GM12878 (cell line): ENCODE data around the gene KRTAP5-10. TPM values are rescaled to one million over a fixed set of nuclear protein-coding genes. Genes with fewer than 3 reads are reported as not detected.

Experiments
- ATAC-seq: fragments of 200-7000 bp; cut with Tn5 transposase; 3 replicates; pipeline ENCODE4 v1.9.1; 2020; ENCODE audit warnings: mild to moderate bottlenecking, moderate library complexity
- BruUV-seq: library from RNA; stranded (reverse); fragments of 400-500 nt; replicated peaks from 2 replicates; lab custom pipeline; 2021; lab: Mats Ljungman, UMichigan
- CTCF ChIA-PET: fragments of 300-600 bp; sonication (Branson Sonifier 250); formaldehyde crosslinking; extraction: SDS; loops from one replicate; lab custom pipeline; 2021; ENCODE audit warnings: inconsistent platforms; lab: Yijun Ruan, JAX
- POLR2A ChIA-PET: fragments of 350-600 bp; formaldehyde crosslinking; extraction: SDS; loops from one replicate; lab custom pipeline; 2021; ENCODE audit warnings: inconsistent platforms; lab: Charles Lee
- RAD21 ChIA-PET: fragments of 300-600 bp; sonication (Branson Sonifier 250); formaldehyde crosslinking; loops from one replicate; lab custom pipeline; 2023; ENCODE audit warnings: antibody characterized with exemption; ENCODE audit not compliant: unreplicated experiment; lab: Charles Lee
- SMC1A ChIA-PET: fragments of 300-600 bp; sonication (Branson Sonifier 250); formaldehyde crosslinking; loops from one replicate; lab custom pipeline; 2023; ENCODE audit not compliant: unreplicated experiment, uncharacterized antibody; lab: Charles Lee
- DNase-seq: peaks from one replicate; pipeline ENCODE4 v3.0.0-alpha.2; 2011; ENCODE audit warnings: low read depth, low spot score
- FAIRE-seq: peaks from 3 replicates; lab custom pipeline; 2011; peaks lifted over from hg19 to GRCh38; lab: Jason Lieb, UNC
- H2AFZ ChIP-seq: 2 replicates; pipeline ENCODE4 v1.6.0; 2011; ENCODE audit warnings: low read depth, low read length, control low read depth; ENCODE audit not compliant: control insufficient read depth
- H3K27ac ChIP-seq: 2 replicates; pipeline ENCODE4 v1.5.1; 2011; ENCODE audit warnings: control low read depth; ENCODE audit not compliant: control insufficient read depth, insufficient read depth
- H3K27me3 ChIP-seq, 2 experiments: replicated peaks in 1 of 2; 2 replicates each; pipeline versions ENCODE4 v1.6.0 to v1.6.1; 2011; ENCODE audit warnings: low read length in 1 of 2; ENCODE audit not compliant: control insufficient read depth in 2 of 2, insufficient read depth in 2 of 2
- H3K36me3 ChIP-seq, 2 experiments: 2 replicates each; pipeline ENCODE4 v1.5.1; 2011; ENCODE audit warnings: low read length in 1 of 2; ENCODE audit not compliant: control insufficient read depth in 2 of 2, insufficient read depth in 2 of 2
- H3K4me1 ChIP-seq: 2 replicates; pipeline ENCODE4 v1.6.1; 2011; ENCODE audit warnings: mild to moderate bottlenecking, low read length, moderate library complexity, mixed read lengths; ENCODE audit not compliant: control insufficient read depth, insufficient read depth
- H3K4me2 ChIP-seq: 2 replicates; pipeline ENCODE4 v1.6.0; 2011; ENCODE audit warnings: control low read depth; ENCODE audit not compliant: control insufficient read depth, insufficient read depth
- H3K4me3 ChIP-seq: fragments of 200-600 bp; sonication (generic); 2 replicates; pipeline ENCODE4 v1.5.1; 2016
- H3K79me2 ChIP-seq: 2 replicates; pipeline ENCODE4 v1.6.0; 2011; ENCODE audit warnings: low read length; ENCODE audit not compliant: control insufficient read depth, insufficient read depth
- H3K9ac ChIP-seq: 2 replicates; pipeline ENCODE4 v1.8.0; 2011; ENCODE audit warnings: low read length, control low read depth, mixed read lengths; ENCODE audit not compliant: control insufficient read depth, insufficient read depth
- H3K9me3 ChIP-seq: replicated peaks from 3 replicates; pipeline ENCODE4 v1.5.1; 2011; ENCODE audit warnings: mild to moderate bottlenecking, low read length; ENCODE audit not compliant: control insufficient read depth, insufficient read depth
- H4K20me1 ChIP-seq: 2 replicates; pipeline ENCODE4 v1.6.0; 2011; ENCODE audit not compliant: control insufficient read depth, insufficient read depth
- ATF2 ChIP-seq: IDR thresholded peaks from 2 replicates; pipeline ENCODE4 v1.6.1; 2012; ENCODE audit warnings: low read length, inconsistent platforms
- BCL11A ChIP-seq: IDR thresholded peaks from 2 replicates; pipeline ENCODE4 v1.6.1; 2011; ENCODE audit warnings: low read depth, low read length
- CBFB ChIP-seq: IDR thresholded peaks from 2 replicates; pipeline ENCODE4 v1.6.1; 2016; ENCODE audit warnings: antibody characterized with exemption, low read depth
- MXI1 ChIP-seq: fragments of 150-350 bp; IDR thresholded peaks from 2 replicates; pipeline ENCODE4 v1.6.1; 2011; ENCODE audit warnings: low read depth, mild to moderate bottlenecking, inconsistent platforms, low read length, improper control_type of control experiment
- MYC ChIP-seq: IDR thresholded peaks from 2 replicates; pipeline ENCODE4 v1.6.1; 2011; ENCODE audit warnings: mild to moderate bottlenecking, low read length, moderate library complexity, inconsistent platforms; ENCODE audit not compliant: insufficient read depth, insufficient replicate concordance, insufficient read length, severe bottlenecking
- SMARCA5 ChIP-seq: fragments of 450-650 bp; IDR thresholded peaks from 2 replicates; pipeline ENCODE4 v1.6.1; 2017; ENCODE audit warnings: mild to moderate bottlenecking
- SUPT20H ChIP-seq: IDR thresholded peaks from 2 replicates; pipeline ENCODE4 v1.6.1; 2011; ENCODE audit warnings: low read depth, mild to moderate bottlenecking, low read length, moderate library complexity, borderline replicate concordance; ENCODE audit not compliant: control insufficient read depth
- WGBS: methylation state at CpG from one replicate; pipeline ENCODE4 v1.1.6; 2016; ENCODE audit warnings: low lambda C conversion rate; ENCODE audit not compliant: insufficient replicate concordance, insufficient coverage; ENCODE audit errors: missing lambda C conversion rate; 5-methylcytosine and 5-hydroxymethylcytosine counted together
- in situ Hi-C: fragments of 300-500 bp; cut with MboI; formaldehyde crosslinking; loops from 9 replicates; pipeline ENCODE4 v1.14.3; 2018; ENCODE audit warnings: mixed read lengths
- intact Hi-C: fragments of 100-400 bp; cut with micrococcal nuclease; formaldehyde crosslinking; loops from one replicate; pipeline ENCODE4 v1.14.2; 2022; ENCODE audit not compliant: unreplicated experiment
- polyA plus RNA-seq, 11 experiments: library from polyadenylated mRNA; depleted of rRNA in 4 of 11; unstranded in 6 of 11; stranded (reverse) in 5 of 11; fragments of >200 nt; fragmentation: Nextera tagmentation in 4 of 11; fragmentation: Illumina TruSeq in 1 of 11; extraction: Ambion mirVana in 4 of 11; extraction: Trizol in 1 of 11; gene quantifications; 1 replicate in 1 of 11; 2 replicates in 10 of 11; pipeline versions ENCODE4 v1.2.1 to v1.2.3, GENCODE V29; 2011 to 2016; ENCODE audit warnings: inconsistent platforms in 2 of 11, missing spikeins in 2 of 11, low read depth in 1 of 11
- total RNA-seq, 4 experiments: library from RNA; depleted of rRNA in 3 of 4; stranded (reverse); fragments of >200 nt in 3 of 4; fragmentation: Illumina TruSeq in 1 of 4; extraction: Trizol in 1 of 4; gene quantifications; 2 replicates each; pipeline versions ENCODE4 v1.2.1 to v1.2.3, GENCODE V29; 2013 to 2021
- TF ChIP-seq, protein P1 (sequence below): IDR thresholded peaks from 2 replicates; pipeline ENCODE4 v1.6.1; 2011; ENCODE audit warnings: borderline replicate concordance, low read depth, mild to moderate bottlenecking, moderate library complexity, low read length; ENCODE audit not compliant: insufficient read depth, poor library complexity, severe bottlenecking

Gene KRTAP5-10
- total and polyA plus RNA-seq, 10 of the 15 experiments (the other 5 are each of a cell fraction or from before 2014, with no cell fraction given): 0.06 to 0.10 (median 0.06) TPM; not detected in 7

DNA sequence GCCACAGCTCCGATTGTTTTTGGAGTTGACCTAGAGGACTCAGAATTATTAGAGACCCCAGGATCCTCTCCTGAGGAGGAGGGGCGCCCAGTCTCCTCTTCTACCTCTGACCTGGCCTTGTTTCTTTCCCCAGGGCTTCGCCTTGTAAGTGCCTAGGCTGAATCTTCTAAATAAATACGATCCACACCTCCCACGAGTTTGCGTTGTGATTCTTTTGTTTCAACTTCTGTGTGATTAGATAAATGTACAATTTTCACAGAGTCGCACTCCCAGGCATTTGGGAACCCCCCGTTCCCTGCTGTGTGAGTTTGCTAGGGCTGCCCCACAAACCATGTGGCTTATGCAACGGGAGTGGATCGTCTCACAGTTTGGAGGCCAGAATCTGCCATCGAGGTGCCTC lies 26.3 kb upstream of the KRTAP5-10 start:
- in situ Hi-C loops: no loop called here
- FAIRE-seq: no peak
- Histone ChIP-seq H3K4me2 (no peak overlapping the region), H3K4me1 (peaks cover 47% of the 10 kb centered on the region), H2AFZ (no peak overlapping the region), H3K36me3 (no peaks in the 10 kb centered on the region), H4K20me1 (no peaks in the 10 kb centered on the region), H3K9ac (no peak overlapping the region), H3K79me2 (no peaks in the 10 kb centered on the region), H3K27ac (no peak overlapping the region), H3K9me3 (peaks cover 33% of the 10 kb centered on the region), H3K4me3 (no peak overlapping the region), H3K27me3 (no peaks in the 10 kb centered on the region)
- no peak for ATAC-seq
- no peak for TF ChIP-seq BCL11A
- no peak for TF ChIP-seq ATF2
- TF ChIP-seq CBFB: no peak
- TF ChIP-seq, protein P1, sequence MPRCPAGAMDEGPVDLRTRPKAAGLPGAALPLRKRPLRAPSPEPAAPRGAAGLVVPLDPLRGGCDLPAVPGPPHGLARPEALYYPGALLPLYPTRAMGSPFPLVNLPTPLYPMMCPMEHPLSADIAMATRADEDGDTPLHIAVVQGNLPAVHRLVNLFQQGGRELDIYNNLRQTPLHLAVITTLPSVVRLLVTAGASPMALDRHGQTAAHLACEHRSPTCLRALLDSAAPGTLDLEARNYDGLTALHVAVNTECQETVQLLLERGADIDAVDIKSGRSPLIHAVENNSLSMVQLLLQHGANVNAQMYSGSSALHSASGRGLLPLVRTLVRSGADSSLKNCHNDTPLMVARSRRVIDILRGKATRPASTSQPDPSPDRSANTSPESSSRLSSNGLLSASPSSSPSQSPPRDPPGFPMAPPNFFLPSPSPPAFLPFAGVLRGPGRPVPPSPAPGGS: no peak
- no peak for TF ChIP-seq SMARCA5
- TF ChIP-seq MYC: no peak
- no peak for TF ChIP-seq SUPT20H
- TF ChIP-seq MXI1: no peak
- POLR2A ChIA-PET: no interaction called here
- WGBS: 78% methylated on average over 11 of the region's 11 CpGs
- no peak for DNase-seq
- SMC1A ChIA-PET: no interaction called here
- RAD21 ChIA-PET: no interaction called here
- no TSS peak for BruUV-seq
- intact Hi-C loops: no loop called here
- CTCF ChIA-PET: no interaction called here
